GM18519 (cell line): Measurements from ENCODE around the gene CCN2.

ENCODE experiments used
- ATAC-seq: cut with Tn5 transposase; IDR thresholded peaks from one replicate; pipeline ENCODE4 v1.9.1; 2021; ENCODE audit warnings: mild to moderate bottlenecking, moderate library complexity; ENCODE audit not compliant: unreplicated experiment, low FRiP score

Gene CCN2, protein sequence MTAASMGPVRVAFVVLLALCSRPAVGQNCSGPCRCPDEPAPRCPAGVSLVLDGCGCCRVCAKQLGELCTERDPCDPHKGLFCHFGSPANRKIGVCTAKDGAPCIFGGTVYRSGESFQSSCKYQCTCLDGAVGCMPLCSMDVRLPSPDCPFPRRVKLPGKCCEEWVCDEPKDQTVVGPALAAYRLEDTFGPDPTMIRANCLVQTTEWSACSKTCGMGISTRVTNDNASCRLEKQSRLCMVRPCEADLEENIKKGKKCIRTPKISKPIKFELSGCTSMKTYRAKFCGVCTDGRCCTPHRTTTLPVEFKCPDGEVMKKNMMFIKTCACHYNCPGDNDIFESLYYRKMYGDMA

GRCh38 chr6:131950767-131951575 is at the start of gene CCN2:
Gene CCN2, minus strand, starts transcription at chr6:131951372. Its CDS starts 200 bp downstream, at chr6:131951172.
- ATAC-seq = no peak

- ATAC-seq = no peak
Measured at GRCh38 chr6:132000296-132000695, 49.1 kb upstream of the CCN2 start.

DNA sequence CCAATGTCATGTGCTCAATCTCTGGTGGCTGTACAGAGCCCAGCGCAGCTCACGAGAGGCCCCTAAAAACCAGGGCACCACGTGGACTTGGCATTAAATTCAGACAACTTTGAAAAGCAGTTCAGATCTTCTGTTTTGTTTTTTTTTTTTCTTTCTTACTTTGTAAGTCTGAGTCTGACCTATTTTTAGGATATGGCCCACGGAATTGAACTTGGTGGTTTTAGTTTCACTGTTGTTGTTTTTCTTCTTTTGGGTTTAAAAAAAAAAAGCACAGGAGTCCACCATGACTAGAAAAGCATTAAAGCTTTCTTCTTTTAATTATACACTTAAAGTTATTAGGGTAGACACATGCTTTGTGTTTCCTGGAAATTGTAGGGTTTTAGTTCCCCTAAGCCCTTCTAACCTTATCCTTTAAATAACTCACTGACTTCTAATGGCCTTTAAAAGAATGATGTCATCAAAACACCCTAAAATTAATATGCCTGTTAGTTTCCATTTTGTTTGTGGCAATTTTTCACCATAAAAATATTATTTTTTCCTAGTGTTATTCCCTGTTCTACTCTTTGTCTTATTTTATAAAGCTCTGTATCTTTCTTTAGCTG is 48.5 kb upstream of the CCN2 start:
- ATAC-seq = no peak

- ATAC-seq = no peak
Measured at GRCh38 chr6:131998255-131998982, 47.2 kb upstream of the CCN2 start.

DNA sequence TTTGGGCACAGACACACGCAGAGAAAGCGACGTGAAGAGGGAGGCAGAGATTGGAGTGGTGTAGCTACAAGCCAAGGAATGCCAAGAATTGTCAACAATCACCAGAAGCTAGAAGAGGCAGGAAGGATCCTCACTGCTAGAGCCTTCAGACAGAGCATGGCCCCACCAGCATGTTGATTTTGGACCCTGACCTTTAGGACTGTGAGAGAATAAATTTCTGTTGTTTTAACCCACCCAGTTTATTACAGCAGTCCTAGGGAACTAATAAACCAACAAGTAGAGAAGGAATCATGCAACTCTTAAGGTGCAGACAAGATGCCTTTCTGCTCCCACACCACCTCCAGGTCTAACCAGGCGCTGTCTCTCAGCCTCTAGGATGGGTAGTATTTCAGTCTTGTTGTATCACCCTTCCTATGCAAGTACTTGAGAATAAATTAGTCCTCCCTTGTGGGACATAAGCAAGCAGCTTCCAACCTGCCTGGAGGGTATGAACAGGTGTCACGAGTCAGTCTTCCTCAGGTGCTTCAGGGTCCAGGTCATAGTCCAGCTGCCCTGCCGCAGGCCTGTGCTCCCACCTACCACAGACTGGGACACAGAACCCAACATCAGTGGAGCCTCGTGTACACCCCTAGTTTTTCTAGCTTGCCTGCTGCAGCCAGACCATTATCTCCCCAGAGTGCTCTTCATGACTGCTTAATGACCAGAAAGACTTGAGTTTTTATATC is 46.4 kb upstream of the CCN2 start:
- no peak for ATAC-seq

- no peak for ATAC-seq
Measured at GRCh38 chr6:131995917-131996316, 44.7 kb upstream of the CCN2 start.

- ATAC-seq = no peak
Measured at GRCh38 chr6:131992557-131992956, 41.4 kb upstream of the CCN2 start.

GRCh38 chr6:131989036-131989435 is 37.9 kb upstream of the CCN2 start:
- ATAC-seq = no peak

- ATAC-seq = no peak
Measured at GRCh38 chr6:131982740-131983259, 31.6 kb upstream of the CCN2 start.

- ATAC-seq = no peak
Measured at GRCh38 chr6:131981624-131981978, 30.4 kb upstream of the CCN2 start.

DNA sequence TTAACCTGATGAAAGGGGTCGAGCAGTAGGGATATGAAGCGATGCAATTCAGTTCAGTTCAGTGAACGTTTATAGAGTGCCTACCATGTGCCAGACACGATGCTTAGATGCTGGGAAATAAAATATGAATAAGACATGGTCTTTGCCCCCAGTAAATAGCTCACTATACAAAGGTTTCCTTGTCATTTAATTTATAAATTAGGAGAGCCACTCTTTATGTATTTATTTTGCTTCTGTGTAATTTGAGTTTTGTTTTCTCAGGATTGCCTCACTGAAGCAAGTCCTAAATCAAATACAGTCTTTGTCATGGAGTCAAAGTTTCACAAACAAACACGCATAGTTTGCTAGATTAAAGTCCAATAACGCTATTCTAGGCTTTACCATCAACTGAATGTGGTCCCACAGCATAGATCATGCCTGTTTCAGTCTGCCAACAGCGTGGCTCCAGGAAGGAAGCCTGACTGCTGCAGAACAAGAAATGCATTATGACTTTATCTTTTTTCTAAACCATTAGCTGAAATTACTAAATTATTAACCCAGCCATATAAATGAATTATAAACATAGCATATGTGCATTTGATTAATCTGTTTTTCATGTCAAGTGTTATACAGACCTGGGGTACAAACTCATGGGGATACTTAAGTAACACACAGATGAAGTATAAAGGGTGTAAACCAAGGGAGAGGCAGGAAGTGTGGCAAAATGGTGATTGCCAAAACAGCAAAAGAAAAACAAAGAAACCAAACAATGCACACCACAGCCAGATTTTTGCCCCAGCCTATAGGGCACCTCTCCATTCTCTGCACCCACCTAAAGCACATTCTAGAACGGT is 29.8 kb upstream of the CCN2 start:
- no peak for ATAC-seq

DNA sequence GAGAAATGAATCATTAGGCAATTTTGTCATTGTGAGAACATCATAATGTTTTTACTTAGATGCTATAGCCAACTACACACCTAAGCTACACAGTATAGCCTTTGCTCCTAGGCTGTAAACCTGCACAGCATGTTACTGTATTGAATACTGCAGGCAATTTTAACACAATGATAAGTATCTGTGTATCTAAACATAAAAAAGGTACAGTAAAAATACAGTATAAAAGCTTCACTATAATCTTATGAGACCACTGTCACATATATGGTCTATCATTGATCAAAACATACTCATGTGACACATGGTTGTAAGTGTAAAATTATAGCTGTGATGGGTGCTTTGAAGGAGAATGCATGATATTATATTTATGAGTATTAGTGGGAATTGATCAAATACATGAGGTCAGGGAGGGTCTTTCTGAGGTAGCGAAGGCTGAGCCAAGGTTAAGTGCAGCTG is 29.2 kb upstream of the CCN2 start:
- ATAC-seq = no peak

DNA sequence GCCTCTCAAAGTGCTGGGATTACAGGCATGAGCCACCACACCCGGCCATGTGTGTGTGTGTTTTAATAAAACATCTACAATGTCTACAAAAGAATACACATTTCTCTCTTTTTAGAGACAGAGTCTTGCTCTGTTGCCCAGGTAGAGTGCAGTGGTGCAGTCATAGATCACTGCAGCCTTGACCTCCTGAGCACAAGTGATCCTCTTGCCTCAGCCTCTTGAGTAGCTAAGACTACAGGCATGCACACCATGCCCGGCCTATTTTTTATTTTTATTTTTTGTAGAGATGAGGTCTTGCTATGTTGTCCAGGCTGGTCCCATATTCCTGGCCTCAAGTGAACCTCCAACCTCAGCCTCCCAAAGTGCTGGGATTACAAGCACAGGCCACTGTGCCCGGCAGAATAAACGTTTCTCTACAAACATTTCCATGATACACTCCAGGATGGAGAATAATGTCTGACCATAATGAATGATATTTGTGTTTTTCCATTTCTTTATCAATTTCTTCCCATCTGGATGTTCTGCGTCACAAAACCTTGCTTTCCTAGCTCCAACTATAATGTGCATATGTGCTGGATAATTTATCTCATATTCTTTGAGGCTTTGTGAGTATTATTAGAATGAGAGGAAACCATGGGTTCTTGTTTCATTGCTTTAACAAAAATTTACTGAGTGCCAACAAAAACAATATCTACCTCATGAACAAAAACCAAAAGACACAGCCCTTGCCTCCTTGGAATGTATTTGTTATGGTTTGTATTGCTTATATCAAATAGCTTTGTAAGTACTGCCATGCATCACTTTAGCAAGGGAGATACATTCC is 28.6 kb upstream of the CCN2 start:
- no peak for ATAC-seq

DNA sequence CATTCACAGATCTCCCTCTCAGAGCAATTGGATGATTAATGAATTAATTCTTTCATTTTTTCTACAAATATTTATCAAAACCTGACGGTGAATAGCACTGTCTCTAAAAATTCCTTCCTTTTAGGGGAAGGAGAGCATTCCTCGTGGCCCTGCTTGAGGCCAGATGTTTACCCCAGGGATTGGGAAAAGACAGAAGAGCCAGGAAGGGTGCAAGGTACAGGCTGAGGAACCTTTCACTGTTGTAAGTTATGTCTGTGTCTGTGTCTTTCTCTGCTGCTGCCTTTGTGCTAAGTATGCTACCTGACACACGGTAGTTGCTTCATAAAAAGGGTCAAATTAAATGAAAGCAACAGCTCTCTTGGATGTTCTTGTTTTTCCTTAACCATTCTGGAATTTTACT is 27.4 kb upstream of the CCN2 start:
- ATAC-seq = no peak

DNA sequence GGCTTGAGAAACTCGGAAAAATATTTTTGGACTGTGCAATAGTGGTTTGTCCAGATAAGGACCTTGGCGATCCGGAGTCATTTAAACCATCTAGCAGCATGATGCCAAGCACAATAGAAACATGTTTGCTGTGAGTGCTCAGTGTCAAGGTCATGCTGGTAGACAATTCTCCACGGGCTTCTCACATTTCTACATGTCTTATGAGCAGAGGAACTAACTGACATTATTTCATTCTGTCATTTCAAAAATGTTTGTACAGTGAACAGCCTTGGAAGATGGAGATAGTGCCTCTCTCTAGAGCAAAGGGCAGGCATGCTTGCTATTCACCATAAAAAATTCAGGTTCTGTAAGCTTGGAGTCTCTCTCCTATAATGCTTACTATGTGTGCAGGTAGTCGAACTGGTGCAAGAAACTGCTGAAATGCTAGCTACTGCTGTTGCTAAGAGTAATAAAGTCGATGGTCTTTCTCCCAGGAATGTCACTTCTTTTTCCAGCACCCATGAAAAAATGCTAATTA is 25.4 kb upstream of the CCN2 start:
- ATAC-seq = no peak

DNA sequence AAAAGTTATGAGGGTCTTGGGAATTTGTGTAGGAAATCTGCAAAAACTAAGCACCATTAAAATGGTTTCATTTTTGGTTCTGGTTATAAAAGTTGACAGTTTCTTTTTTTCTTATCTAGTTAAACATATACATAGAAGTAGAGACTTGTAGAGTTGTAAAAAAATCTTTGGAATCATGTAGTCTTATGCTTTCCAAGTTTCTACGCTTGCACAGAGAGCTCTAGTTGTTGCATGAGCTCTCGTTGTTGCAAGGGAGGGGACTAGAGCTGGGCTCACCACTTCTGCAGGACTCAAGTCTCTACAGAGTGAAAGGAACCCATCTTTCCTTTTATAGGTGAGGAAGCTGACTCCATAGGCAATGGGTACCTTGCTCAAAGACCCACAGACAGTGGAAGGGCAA is 21.6 kb upstream of the CCN2 start:
- ATAC-seq = no peak

DNA sequence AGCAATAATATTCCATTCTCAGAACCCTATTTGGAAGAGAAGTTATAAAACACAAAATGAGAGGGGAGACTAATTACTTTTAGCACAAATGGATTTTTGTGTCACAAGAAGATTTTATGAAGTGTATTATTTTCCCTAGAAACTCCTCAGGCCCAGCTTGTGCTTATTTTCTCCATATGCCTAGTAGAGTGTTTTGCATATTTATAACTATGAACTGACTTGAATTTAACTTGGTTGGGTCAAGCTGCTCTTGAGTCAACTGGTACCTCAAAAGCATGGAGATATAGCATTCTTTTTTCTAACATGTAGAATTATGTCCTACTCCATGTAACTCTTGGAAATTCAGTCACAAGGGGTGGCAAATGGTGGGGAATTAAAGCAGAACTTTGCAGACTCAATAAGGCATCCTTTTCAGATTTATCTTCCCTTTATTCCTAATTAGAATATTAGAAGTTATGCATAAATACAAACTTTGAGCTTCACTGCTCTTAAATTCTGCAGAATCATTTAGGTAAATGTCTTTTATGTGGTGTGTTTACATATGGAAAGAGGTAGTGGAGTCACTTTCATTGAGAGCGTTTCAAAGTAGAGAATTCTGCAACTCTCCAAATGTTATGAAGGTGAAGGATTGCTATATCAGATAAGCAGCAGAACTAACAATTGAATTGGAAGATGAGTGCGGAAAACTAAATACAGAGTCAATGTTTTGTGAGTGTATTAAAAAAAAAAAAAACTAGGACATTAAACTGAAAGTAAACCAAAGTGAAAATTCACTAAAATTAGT is 19.1 kb upstream of the CCN2 start:
- ATAC-seq = no peak
